A549 (cell line): ENCODE results near the gene ETAA1. TPM values are rescaled to one million over a fixed set of nuclear protein-coding genes. Genes with fewer than 3 reads are reported as not detected.

Source experiments
- ATAC-seq, 2 experiments: fragments of 200-7000 bp in 1 of 2; fragments of >200 bp in 1 of 2; cut with Nextera tagmentation in 1 of 2; cut with Tn5 transposase in 1 of 2; 3 replicates each; pipeline versions ENCODE4 v1.8.0 to v1.9.1; 2018 to 2020; ENCODE audit warnings: mild to moderate bottlenecking in 1 of 2, moderate library complexity in 1 of 2
- CTCF ChIA-PET: fragments of 300-600 bp; sonication (Branson Sonifier 250); formaldehyde crosslinking; extraction: SDS; loops from one replicate; lab custom pipeline; 2021; ENCODE audit warnings: antibody characterized with exemption, inconsistent platforms; lab: Yijun Ruan, JAX
- POLR2A ChIA-PET: fragments of 350-600 bp; formaldehyde crosslinking; extraction: SDS; loops from one replicate; lab custom pipeline; 2021; ENCODE audit warnings: antibody characterized with exemption, inconsistent platforms; lab: Yijun Ruan, JAX
- DNase-seq, 2 experiments: peaks; one replicate each; pipeline versions ENCODE4 v3.0.0 to v3.0.0-alpha.2; 2011 to 2016; ENCODE audit warnings: low read depth in 1 of 2, low spot score in 1 of 2
- FAIRE-seq: peaks from 2 replicates; lab custom pipeline; 2011; peaks lifted over from hg19 to GRCh38; lab: Jason Lieb, UNC
- H3K27ac ChIP-seq, 2 experiments: fragments of >200 bp; sonication (Bioruptor Twin); formaldehyde crosslinking; 3 replicates each; pipeline ENCODE4 v1.5.1; 2016 to 2017
- H3K4me1 ChIP-seq: fragments of >200 bp; sonication (Bioruptor Twin); formaldehyde crosslinking; 3 replicates; pipeline ENCODE4 v1.6.1; 2016
- H3K4me2 ChIP-seq: fragments of >200 bp; sonication (Bioruptor Twin); formaldehyde crosslinking; 3 replicates; pipeline ENCODE4 v1.6.1; 2016
- H3K4me3 ChIP-seq: fragments of >200 bp; sonication (Bioruptor Twin); formaldehyde crosslinking; 3 replicates; pipeline ENCODE4 v1.5.1; 2016
- H3K9me3 ChIP-seq: fragments of >200 bp; sonication (Bioruptor Twin); formaldehyde crosslinking; 3 replicates; pipeline ENCODE4 v1.6.1; 2016
- BCL3 ChIP-seq: fragments of >200 bp; sonication (Bioruptor Twin); formaldehyde crosslinking; IDR thresholded peaks from 3 replicates; pipeline ENCODE4 v1.6.1; 2016
- CBX8 ChIP-seq: fragments of 200-600 bp; sonication (generic); IDR thresholded peaks from 2 replicates; pipeline ENCODE4 v1.6.1; 2016
- CEBPB ChIP-seq, 2 experiments: fragments of >200 bp in 1 of 2; sonication (Bioruptor Twin) in 1 of 2; formaldehyde crosslinking in 1 of 2; IDR thresholded peaks; 2 replicates each; pipeline ENCODE4 v1.6.1; 2012 to 2016
- CHD2 ChIP-seq: fragments of 150-350 bp; IDR thresholded peaks from 2 replicates; pipeline ENCODE4 v1.6.1; 2014; ENCODE audit warnings: low read length; ENCODE audit not compliant: partially characterized antibody
- CTCF ChIP-seq: fragments of >200 bp; sonication (Bioruptor Twin); formaldehyde crosslinking; IDR thresholded peaks from 3 replicates; pipeline ENCODE4 v1.5.1; 2016
- EHF ChIP-seq: fragments of 250-450 bp; sonication (Bioruptor Pico); IDR thresholded peaks from 2 replicates; pipeline ENCODE4 v1.5.0; 2020; ENCODE audit warnings: mild to moderate bottlenecking
- FOSL2 ChIP-seq, 2 experiments: fragments of 450-650 bp in 1 of 2; fragments of >200 bp in 1 of 2; sonication (Bioruptor Twin) in 1 of 2; formaldehyde crosslinking; IDR thresholded peaks; 2 replicates each; pipeline versions ENCODE4 v1.5.0 to v1.6.1; 2016 to 2020; ENCODE audit warnings: mild to moderate bottlenecking in 1 of 2, moderate library complexity in 1 of 2
- HES2 ChIP-seq: fragments of >200 bp; sonication (Bioruptor Twin); formaldehyde crosslinking; IDR thresholded peaks from 2 replicates; pipeline ENCODE4 v1.6.1; 2016
- HMGXB4 ChIP-seq: fragments of 250-450 bp; sonication (Bioruptor Pico); IDR thresholded peaks from 2 replicates; pipeline ENCODE4 v1.5.0; 2021; ENCODE audit warnings: mild to moderate bottlenecking, moderate library complexity, borderline replicate concordance
- HOXA7 ChIP-seq: fragments of 250-450 bp; sonication (Bioruptor Pico); IDR thresholded peaks from 2 replicates; pipeline ENCODE4 v1.5.0; 2020; ENCODE audit warnings: mild to moderate bottlenecking, moderate library complexity
- HOXB5 ChIP-seq: fragments of 250-450 bp; sonication (Bioruptor Pico); IDR thresholded peaks from 2 replicates; pipeline ENCODE4 v1.5.0; 2020; ENCODE audit warnings: mild to moderate bottlenecking, moderate library complexity
- JUNB ChIP-seq: fragments of >200 bp; sonication (Bioruptor Twin); formaldehyde crosslinking; IDR thresholded peaks from 2 replicates; pipeline ENCODE4 v1.6.1; 2016
- MAZ ChIP-seq: fragments of 150-350 bp; IDR thresholded peaks from 2 replicates; pipeline ENCODE4 v1.6.1; 2014; ENCODE audit warnings: antibody characterized with exemption, low read depth, low read length, borderline replicate concordance
- MYC ChIP-seq: IDR thresholded peaks from 2 replicates; pipeline ENCODE4 v1.6.1; 2012; ENCODE audit warnings: mild to moderate bottlenecking, inconsistent platforms, low read length, improper control_type of control experiment, borderline replicate concordance
- NFE2L2 ChIP-seq: fragments of 150-350 bp; conservative IDR thresholded peaks from 2 replicates; pipeline ENCODE4 v1.6.1; 2014; ENCODE audit warnings: low read length
- NR3C1 ChIP-seq: fragments of >200 bp; sonication (Bioruptor Twin); formaldehyde crosslinking; IDR thresholded peaks from 3 replicates; pipeline ENCODE4 v1.6.1; 2017
- POLR2A ChIP-seq: IDR thresholded peaks from 2 replicates; pipeline ENCODE4 v1.6.1; 2012; ENCODE audit warnings: mild to moderate bottlenecking, low read length
- RFX5 ChIP-seq: fragments of 450-650 bp; IDR thresholded peaks from 2 replicates; pipeline ENCODE4 v1.7.1; 2014; ENCODE audit warnings: antibody characterized with exemption, mild to moderate bottlenecking, moderate library complexity
- RNF2 ChIP-seq: fragments of 200-600 bp; sonication (generic); IDR thresholded peaks from 2 replicates; pipeline ENCODE4 v1.6.1; 2016; ENCODE audit warnings: low read depth, mild to moderate bottlenecking, antibody characterized with exemption, moderate library complexity, borderline replicate concordance
- TFCP2L1 ChIP-seq: fragments of 250-450 bp; sonication (Bioruptor Pico); IDR thresholded peaks from 2 replicates; pipeline ENCODE4 v1.5.0; 2021; ENCODE audit warnings: mild to moderate bottlenecking
- WGBS: methylation state at CpG from one replicate; pipeline ENCODE4 v1.1.6; 2017; ENCODE audit errors: missing lambda C conversion rate; 5-methylcytosine and 5-hydroxymethylcytosine counted together
- polyA plus RNA-seq, 4 experiments: library from polyadenylated mRNA; depleted of rRNA in 3 of 4; stranded (reverse); fragments of >200 nt; fragmentation: RNase III in 1 of 4; extraction: RNeasy Plus Mini Kit Qiagen cat#74134 plus additional on column Dnase treatment in 1 of 4; gene quantifications; 2 replicates in 3 of 4; 3 replicates in 1 of 4; pipeline ENCODE4 v1.2.3, GENCODE V29; 2011 to 2017

The ETAA1 gene
- polyA plus RNA-seq, 2 of the 4 experiments (the other 2 are of a cell fraction): 13.0 to 28.1 TPM

- Histone ChIP-seq H3K4me3 (no peak overlapping the region), H3K9me3 (no peaks in the 10 kb centered on the region), H3K27ac (peak overlapping the region; percentile 31 to 67; a peak in 1 of 6 replicates), H3K4me1 (peaks cover 21% of the 10 kb centered on the region), H3K4me2 (peak overlapping the region; percentile 41)
- TF ChIP-seq FOSL2 (IDR thresholded peaks at IDR 0.05) (no peak), FOSL2 (CRISPR knock-in tag; IDR thresholded peaks at IDR 0.05) (peak; percentile 51; the same call in 1 of the 2 replicates), JUNB (no peak)
- FAIRE-seq (no peak), DNase-seq (no peak), ATAC-seq (peak in 1 of 2 experiments; percentile 78; a peak in 3 of 6 replicates)
- CTCF ChIA-PET: interaction anchor here (0.6 kb wide), 1 partner anchor 1011 kb away, joined by 3 read pairs; no protein-coding TSS in a partner anchor
- 5% methylated on average over 2 of the region's 2 CpGs for WGBS
- POLR2A ChIA-PET: no interaction called here
These were observed 49.4 kb downstream of the ETAA1 start for GRCh38 chr2:67446491-67446911.

- ChIA-PET CTCF (no interaction called here), POLR2A (no interaction called here)
- DNase-seq (no peak), ATAC-seq (no peak), FAIRE-seq (no peak)
- WGBS: 74% methylated on average over 1 of the region's 1 CpG
- H3K4me3 ChIP-seq: no peak overlapping the region
- H3K9me3 ChIP-seq: no peaks in the 10 kb centered on the region
- H3K4me1 ChIP-seq: peaks cover 24% of the 10 kb centered on the region
- H3K27ac ChIP-seq: peak overlapping the region in 1 of 2 experiments; percentile 31; a peak in 1 of 6 replicates
- no peak overlapping the region for H3K4me2 ChIP-seq
- TF ChIP-seq TFCP2L1 (CRISPR knock-in tag) (no peak), EHF (no peak), RFX5 (no peak), CBX8 (no peak), HMGXB4 (CRISPR knock-in tag) (no peak), MYC (no peak)
These were observed 51.5 kb downstream of the ETAA1 start for GRCh38 chr2:67448648-67449047.

GRCh38 chr2:67451086-67451832 lies 54.1 kb downstream of the ETAA1 start:
- peak; percentile 8 to 76 for DNase-seq
- H3K9me3 ChIP-seq: no peaks in the 10 kb centered on the region
- no peak overlapping the region for H3K4me2 ChIP-seq
- peak overlapping the region in 1 of 2 experiments; percentile 55; a peak in 3 of 6 replicates for H3K27ac ChIP-seq
- CTCF ChIA-PET: interaction anchor here (0.5 to 1.3 kb wide), 2 partner anchors 20 to 30 kb away, joined by 3 read pairs; no protein-coding TSS in a partner anchor
- peaks cover 22% of the 10 kb centered on the region for H3K4me1 ChIP-seq
- 55% methylated on average over 7 of the region's 7 CpGs for WGBS
- POLR2A ChIA-PET: no interaction called here
- ATAC-seq: peak in 1 of 2 experiments; percentile 66; a peak in 4 of 6 replicates
- no peak overlapping the region for H3K4me3 ChIP-seq
- no peak for FAIRE-seq
- no peak for TF ChIP-seq BCL3
- no peak for TF ChIP-seq NR3C1
- TF ChIP-seq CEBPB (IDR thresholded peaks at IDR 0.05): no peak
- no peak for TF ChIP-seq HOXB5 (CRISPR knock-in tag)
- TF ChIP-seq HMGXB4 (CRISPR knock-in tag): no peak
- no peak for TF ChIP-seq CHD2
- no peak for TF ChIP-seq CTCF
- TF ChIP-seq HOXA7: no peak
- no peak for TF ChIP-seq MAZ
- no peak for TF ChIP-seq FOSL2 (IDR thresholded peaks at IDR 0.05)
- TF ChIP-seq FOSL2 (CRISPR knock-in tag; IDR thresholded peaks at IDR 0.05): no peak
- TF ChIP-seq POLR2A: no peak
- no peak for TF ChIP-seq NFE2L2
- TF ChIP-seq RNF2: no peak
- TF ChIP-seq HES2: no peak
